Loucy (cell line): Measurements from ENCODE around the gene ACOXL.
"Not testable (repeated sequence)": the region's sequence is repeated elsewhere in the genome, so short reads cannot be mapped to it uniquely, and the experiment has no call there.

ENCODE experiments used
- H2AFZ ChIP-seq: fragments of 200-600 bp; sonication (generic); 2 replicates; pipeline ENCODE4 v1.6.0; 2016; ENCODE audit warnings: antibody characterized with exemption, mild to moderate bottlenecking, low read length, moderate library complexity
- H3F3A ChIP-seq: fragments of 200-600 bp; 2 replicates; pipeline ENCODE4 v1.6.0; 2016; ENCODE audit warnings: antibody characterized with exemption, low read depth, mild to moderate bottlenecking
- H3K27me3 ChIP-seq: fragments of 200-600 bp; sonication (generic); 2 replicates; pipeline ENCODE4 v1.6.1; 2014; ENCODE audit warnings: low read length, mild to moderate bottlenecking; ENCODE audit not compliant: insufficient read depth, poor library complexity, severe bottlenecking
- H3K36me3 ChIP-seq: fragments of 200-600 bp; sonication (generic); 2 replicates; pipeline ENCODE4 v1.6.1; 2016; ENCODE audit warnings: low read length; ENCODE audit not compliant: insufficient read depth
- H3K4me1 ChIP-seq: fragments of 200-600 bp; sonication (generic); 2 replicates; pipeline ENCODE4 v1.5.1; 2014; ENCODE audit warnings: low read length, mild to moderate bottlenecking; ENCODE audit not compliant: insufficient read depth, poor library complexity, severe bottlenecking
- H3K4me2 ChIP-seq: fragments of 200-600 bp; sonication (generic); 2 replicates; pipeline ENCODE4 v1.6.0; 2014; ENCODE audit warnings: antibody characterized with exemption, low read length, low read depth, mild to moderate bottlenecking; ENCODE audit not compliant: poor library complexity, severe bottlenecking
- H3K4me3 ChIP-seq: fragments of 200-600 bp; sonication (generic); 2 replicates; pipeline ENCODE4 v1.5.1; 2014; ENCODE audit warnings: low read length, mild to moderate bottlenecking, mixed read lengths; ENCODE audit not compliant: poor library complexity, severe bottlenecking
- H3K79me2 ChIP-seq: fragments of 200-600 bp; sonication (generic); 2 replicates; pipeline ENCODE4 v1.6.1; 2014; ENCODE audit warnings: low read length; ENCODE audit not compliant: insufficient read depth
- H3K9ac ChIP-seq: fragments of 200-600 bp; sonication (generic); 2 replicates; pipeline ENCODE4 v1.6.0; 2014; ENCODE audit warnings: mild to moderate bottlenecking, low read depth, low read length, moderate library complexity; ENCODE audit not compliant: poor library complexity, severe bottlenecking
- H3K9me2 ChIP-seq: fragments of 200-600 bp; sonication (generic); replicated peaks from 2 replicates; pipeline ENCODE4 v1.6.1; 2016; ENCODE audit warnings: low read depth, low read length, mixed read lengths
- H3K9me3 ChIP-seq: fragments of 200-600 bp; sonication (generic); 2 replicates; pipeline ENCODE4 v1.6.1; 2014; ENCODE audit warnings: mild to moderate bottlenecking, antibody characterized with exemption, low read length, low read depth; ENCODE audit not compliant: insufficient read depth
- H4K20me1 ChIP-seq: fragments of 200-600 bp; sonication (generic); 2 replicates; pipeline ENCODE4 v1.6.0; 2014; ENCODE audit warnings: antibody characterized with exemption, low read length, mild to moderate bottlenecking; ENCODE audit not compliant: insufficient read depth, poor library complexity, severe bottlenecking
- CTCF ChIP-seq: fragments of 200-600 bp; sonication (generic); conservative IDR thresholded peaks from 2 replicates; pipeline ENCODE4 v1.5.1; 2014; ENCODE audit warnings: mild to moderate bottlenecking, antibody characterized with exemption, low read length
- EZH2phosphoT487 ChIP-seq: fragments of 200-600 bp; IDR thresholded peaks from 2 replicates; pipeline ENCODE4 v1.6.1; 2018; ENCODE audit warnings: antibody characterized with exemption, mild to moderate bottlenecking, moderate library complexity, borderline replicate concordance

ACOXL gene

GRCh38 chr2:111069722-111070121, 337.3 kb downstream of the ACOXL start:
- no peaks in the 10 kb centered on the region for H3F3A ChIP-seq
- peaks cover 31% of the 10 kb centered on the region for H3K4me1 ChIP-seq
- peaks cover 11% of the 10 kb centered on the region for H3K9me3 ChIP-seq
- H3K4me3 ChIP-seq = no peak overlapping the region
- no peaks in the 10 kb centered on the region for H3K27me3 ChIP-seq
- H3K4me2 ChIP-seq = no peak overlapping the region
- H3K9me2 ChIP-seq = no peaks in the 10 kb centered on the region
- H4K20me1 ChIP-seq = no peaks in the 10 kb centered on the region
- no peak overlapping the region for H2AFZ ChIP-seq
- H3K36me3 ChIP-seq = no peaks in the 10 kb centered on the region
- peak; percentile 40 for TF ChIP-seq CTCF
- no peak for TF ChIP-seq EZH2phosphoT487
- no peak overlapping the region for H3K9ac ChIP-seq
- H3K79me2 ChIP-seq = no peaks in the 10 kb centered on the region

- H3K4me3 ChIP-seq = peak overlapping the region; percentile 12
- H3K9me2 ChIP-seq = no peaks in the 10 kb centered on the region
- H3K4me1 ChIP-seq = peaks cover 17% of the 10 kb centered on the region
- H3K9me3 ChIP-seq = peaks cover 11% of the 10 kb centered on the region
- peak overlapping the region; percentile 89 for H2AFZ ChIP-seq
- no peaks in the 10 kb centered on the region for H3K27me3 ChIP-seq
- TF ChIP-seq EZH2phosphoT487 = no peak
- no peak for TF ChIP-seq CTCF
- H3K36me3 ChIP-seq = no peaks in the 10 kb centered on the region
- H4K20me1 ChIP-seq = no peaks in the 10 kb centered on the region
- H3F3A ChIP-seq = no peaks in the 10 kb centered on the region
- H3K9ac ChIP-seq = peak overlapping the region; percentile 29
- H3K4me2 ChIP-seq = peak overlapping the region; percentile 48
- no peaks in the 10 kb centered on the region for H3K79me2 ChIP-seq
Measured at GRCh38 chr2:111071600-111072171, 339.3 kb downstream of the ACOXL start.

GRCh38 chr2:111072220-111072871, 340.0 kb downstream of the ACOXL start:
- Histone ChIP-seq H2AFZ (no peak overlapping the region), H3K4me1 (peaks cover 15% of the 10 kb centered on the region), H3K79me2 (no peaks in the 10 kb centered on the region), H3K27me3 (no peaks in the 10 kb centered on the region), H3K36me3 (no peaks in the 10 kb centered on the region), H4K20me1 (no peaks in the 10 kb centered on the region), H3K4me3 (no peak overlapping the region), H3K9me2 (no peaks in the 10 kb centered on the region), H3K9ac (peak overlapping the region; percentile 29), H3K9me3 (peaks cover 11% of the 10 kb centered on the region), H3F3A (no peaks in the 10 kb centered on the region), H3K4me2 (peak overlapping the region; percentile 48)
- no peak for TF ChIP-seq CTCF
- TF ChIP-seq EZH2phosphoT487 = no peak

GRCh38 chr2:111082659-111083058, 350.3 kb downstream of the ACOXL start:
- not testable (repeated sequence) for H3K9me3 ChIP-seq, H3K4me3 ChIP-seq, H3K9ac ChIP-seq, H2AFZ ChIP-seq, H3K36me3 ChIP-seq, H3F3A ChIP-seq, H3K9me2 ChIP-seq, H3K4me1 ChIP-seq, H4K20me1 ChIP-seq, H3K27me3 ChIP-seq, H3K79me2 ChIP-seq, H3K4me2 ChIP-seq
